Measurements from ENCODE around the gene ANKRD31.
"Not testable (repeated sequence)": the region's sequence is repeated elsewhere in the genome, so short reads cannot be mapped to it uniquely, and the experiment has no call there.

The ANKRD31 gene, protein sequence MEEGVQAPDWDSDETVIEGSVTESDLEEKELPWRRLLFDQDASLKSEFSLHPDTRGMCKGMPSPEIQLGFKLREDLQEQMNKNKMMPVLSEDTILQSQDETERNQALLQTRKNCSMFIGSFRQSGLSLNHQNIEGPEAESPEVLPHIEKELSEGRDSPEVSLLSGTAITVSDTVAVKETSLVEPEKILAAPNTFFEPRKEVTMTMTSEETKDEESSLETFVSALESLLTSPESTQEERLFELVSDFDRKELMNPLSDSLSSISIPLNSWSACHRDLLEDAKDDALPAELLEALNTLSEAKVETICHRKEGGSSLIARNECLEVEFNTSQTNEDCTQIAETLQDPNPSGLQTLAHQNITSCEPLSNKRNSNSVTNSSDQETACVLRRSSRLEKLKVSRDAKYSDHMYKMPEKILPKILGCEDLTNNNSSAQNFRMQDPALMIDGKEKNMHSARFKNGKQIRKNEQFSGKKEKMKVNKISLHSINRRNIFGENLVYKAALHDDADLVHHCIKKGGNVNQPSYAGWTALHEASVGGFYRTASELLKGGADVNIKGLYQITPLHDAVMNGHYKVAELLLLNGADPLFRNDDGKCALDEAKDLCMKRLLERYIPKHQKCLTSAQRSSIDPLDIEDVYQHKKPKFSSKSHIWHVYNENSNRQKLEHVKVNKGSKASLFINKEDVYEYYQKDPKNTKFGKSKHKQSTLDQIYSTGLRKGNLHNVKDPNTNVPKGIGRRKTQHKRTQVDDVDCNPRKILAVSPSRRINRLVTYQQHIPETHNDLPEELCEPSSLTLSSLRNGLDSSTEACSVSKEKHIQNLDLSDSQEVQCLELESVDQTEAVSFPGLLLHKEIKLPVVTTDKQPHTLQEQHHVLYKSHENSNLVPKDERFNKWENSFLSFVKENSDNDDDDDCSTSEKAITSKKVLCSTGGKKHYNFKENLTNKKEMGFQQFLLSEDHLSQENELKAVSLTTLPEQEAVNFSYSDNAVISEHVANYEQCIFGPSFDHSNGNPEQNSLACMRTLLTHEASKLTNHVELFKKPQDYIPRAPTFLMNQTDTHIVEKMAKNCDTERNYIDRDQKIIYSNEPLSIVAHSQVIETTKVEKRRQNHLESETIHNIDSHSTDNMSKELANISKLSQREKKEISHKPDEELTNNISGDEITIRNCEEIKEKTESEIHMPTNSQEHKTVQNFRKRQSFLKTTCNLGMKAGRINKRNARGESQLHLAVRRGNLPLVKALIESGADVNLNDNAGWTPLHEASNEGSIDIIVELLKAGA (N-terminal part only)

DNA sequence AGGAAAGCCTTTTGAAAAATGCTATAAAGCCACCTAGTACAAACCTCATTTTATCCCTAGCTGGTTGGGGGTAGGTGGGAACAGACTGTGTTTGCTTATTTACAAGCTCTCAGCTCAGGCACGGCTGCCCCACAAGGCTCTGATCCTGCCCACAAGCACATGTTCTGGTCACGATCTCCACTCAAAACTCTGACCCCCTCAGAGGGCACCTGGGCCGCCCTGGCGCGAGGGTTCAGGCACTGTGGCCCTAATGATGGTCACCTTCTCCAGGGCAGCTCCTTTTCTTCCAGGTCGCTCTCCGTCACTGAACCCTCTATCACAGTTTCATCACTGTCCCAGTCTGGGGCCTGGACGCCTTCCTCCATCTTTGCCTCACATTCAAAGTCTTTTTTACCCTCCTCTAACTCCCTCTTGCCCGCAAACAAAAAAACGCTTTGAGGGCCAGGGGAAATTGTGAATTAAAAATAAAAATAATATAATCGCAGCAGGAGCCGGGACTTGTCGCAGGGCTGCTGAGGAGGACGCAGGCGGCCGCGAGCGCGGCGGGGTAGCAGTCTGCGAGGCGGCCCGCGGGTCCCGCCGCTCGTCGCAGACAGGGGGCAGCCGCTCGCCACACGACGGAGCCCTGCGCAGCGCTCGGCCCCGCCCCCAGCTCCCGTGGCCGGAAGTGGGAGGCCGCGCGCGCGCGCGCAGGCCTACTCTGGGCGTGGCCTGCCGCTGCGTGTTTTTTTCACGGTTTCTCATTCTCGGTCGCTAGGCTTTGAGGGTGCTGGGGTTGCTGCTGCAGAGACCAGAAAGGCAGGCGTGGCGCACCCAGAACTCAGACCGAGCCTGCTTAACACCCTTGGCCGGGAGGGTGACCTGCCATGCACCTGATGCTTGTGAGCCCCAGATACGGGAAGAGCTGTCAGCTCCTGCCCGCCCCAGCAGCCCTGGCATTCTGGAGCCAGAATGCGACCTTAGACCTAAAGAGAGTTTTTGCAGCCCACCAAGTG lies at the start of gene ANKRD31:
ANKRD31 (minus strand) TSS at position 557 of the 995 bp plus-strand sequence; CDS start at position 365, 192 bp downstream.
- DNase-seq (ENCODE audit: low read depth) = peak; percentile 18

DNA sequence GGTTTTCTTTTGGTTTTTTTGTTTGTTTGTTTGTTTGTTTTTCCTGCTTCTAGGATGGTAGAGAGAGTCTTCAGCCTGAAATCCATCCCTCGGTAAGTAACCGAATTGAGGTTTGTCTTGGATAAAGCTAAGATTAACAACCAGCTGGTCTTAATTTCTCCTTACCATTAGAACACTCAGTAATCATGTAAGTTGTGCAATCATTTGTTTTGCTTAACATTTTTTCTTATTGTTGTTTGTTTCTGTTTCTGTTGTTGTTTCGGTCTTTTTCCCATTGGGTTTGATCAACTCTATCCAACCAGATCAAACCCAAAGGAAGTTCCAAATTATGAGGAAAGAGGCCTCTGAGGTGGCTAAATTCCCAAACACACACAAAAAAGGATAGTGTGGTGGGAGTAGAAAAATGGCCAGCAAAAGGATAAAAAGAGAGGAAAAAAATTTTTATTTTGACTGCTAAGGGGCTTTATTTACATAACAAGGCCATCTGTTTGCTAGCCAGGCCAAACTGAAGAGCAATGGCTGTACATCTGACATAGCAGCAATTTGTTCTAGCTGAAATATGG lies 49.6 kb upstream of the ANKRD31 start:
- peak; percentile 13 for DNase-seq (ENCODE audit: low read depth)

DNA sequence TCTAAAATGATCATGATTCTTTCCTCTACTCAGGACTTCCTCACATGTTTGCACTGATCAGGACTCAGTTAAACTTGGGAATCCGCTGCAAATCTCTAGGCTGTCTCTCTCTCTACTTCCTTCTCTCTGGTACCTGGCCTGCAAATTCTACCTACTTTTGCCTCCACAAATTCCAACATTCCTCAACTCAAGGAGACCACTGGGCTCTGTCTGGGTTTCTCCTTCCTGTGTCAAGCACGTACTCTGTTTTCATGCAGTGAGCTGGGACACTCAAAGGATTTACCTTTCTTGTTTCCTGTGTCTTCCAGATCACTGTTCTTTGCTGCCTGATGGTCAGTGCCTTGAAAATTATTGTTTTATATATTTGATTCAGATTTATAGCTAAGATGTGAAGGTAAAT lies 45.9 kb upstream of the ANKRD31 start:
- DNase-seq (ENCODE audit: low read depth) = no peak

DNA sequence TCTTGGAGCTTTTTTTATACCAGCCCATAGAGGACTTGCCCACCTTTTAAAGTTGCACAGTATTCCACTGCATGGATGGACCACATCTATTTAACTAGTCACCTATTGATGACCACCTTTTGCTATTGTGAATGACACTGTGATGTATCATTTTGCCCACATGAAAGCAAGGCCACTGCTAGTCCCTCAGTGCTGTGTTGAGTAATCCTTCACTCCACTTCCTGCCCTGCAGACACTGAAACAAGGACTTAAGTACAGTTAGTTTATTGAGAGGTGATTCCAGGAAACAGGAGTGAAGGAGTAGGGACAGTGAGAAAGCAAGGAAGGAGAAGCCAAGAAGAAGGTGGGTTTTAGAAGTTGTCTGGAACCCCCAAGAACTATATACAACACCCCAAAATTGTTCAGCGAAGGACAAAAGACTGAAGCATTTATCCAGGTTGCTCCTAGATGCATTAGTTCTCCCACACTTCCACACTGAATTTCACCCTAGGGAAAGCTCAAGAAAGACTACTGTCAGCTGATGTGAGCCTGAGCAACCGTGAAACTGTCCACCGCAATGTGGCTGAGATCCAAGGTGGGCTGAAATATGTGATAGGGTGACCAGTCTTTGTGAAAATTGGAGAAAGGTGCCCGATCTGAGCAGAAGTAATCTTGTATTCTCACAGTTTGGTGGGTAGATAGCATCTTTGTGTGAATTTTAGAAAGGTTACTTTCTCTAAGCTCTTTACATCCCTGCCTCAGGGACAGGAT lies 45.2 kb upstream of the ANKRD31 start:
- DNase-seq (ENCODE audit: low read depth) = no peak

DNA sequence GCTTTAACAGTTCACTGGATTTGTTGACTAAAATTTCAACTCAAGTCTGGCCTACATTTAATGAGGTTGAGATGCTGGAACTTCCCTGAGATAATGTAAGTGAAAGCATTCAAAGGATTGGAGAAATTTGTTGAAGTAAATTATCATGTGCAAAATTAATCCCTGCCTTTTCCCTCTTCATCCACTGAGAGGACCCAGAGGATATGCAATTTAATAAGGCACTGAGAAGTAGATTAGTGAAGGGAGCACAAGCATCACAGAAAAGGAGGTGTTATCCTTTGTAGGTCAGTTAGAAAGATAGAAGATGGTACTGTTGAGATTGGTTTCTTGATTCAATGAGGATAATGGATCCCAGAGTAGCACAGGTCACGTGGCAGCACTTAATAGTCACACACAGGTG lies 42.6 kb upstream of the ANKRD31 start:
- no peak for DNase-seq (ENCODE audit: low read depth)

DNA sequence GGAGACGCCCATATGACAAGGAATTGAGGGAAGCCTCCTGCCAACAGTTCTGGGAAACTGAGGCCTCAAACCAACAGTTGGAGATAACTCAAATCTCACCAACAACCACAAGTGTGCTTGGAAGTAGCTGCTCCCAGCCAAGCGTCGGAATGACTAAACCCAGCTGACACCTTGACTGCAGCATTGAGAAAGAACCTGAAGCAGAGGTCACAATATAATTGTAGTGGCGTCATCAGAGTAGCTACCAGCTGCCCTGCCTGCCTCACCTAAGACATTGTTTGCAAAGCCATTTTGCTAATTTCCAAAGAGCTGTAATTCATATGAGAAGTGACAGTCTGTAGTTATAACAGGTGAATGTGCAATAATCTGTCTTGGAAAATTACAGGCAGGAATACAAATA lies 40.8 kb upstream of the ANKRD31 start:
- DNase-seq (ENCODE audit: low read depth) = no peak

DNA sequence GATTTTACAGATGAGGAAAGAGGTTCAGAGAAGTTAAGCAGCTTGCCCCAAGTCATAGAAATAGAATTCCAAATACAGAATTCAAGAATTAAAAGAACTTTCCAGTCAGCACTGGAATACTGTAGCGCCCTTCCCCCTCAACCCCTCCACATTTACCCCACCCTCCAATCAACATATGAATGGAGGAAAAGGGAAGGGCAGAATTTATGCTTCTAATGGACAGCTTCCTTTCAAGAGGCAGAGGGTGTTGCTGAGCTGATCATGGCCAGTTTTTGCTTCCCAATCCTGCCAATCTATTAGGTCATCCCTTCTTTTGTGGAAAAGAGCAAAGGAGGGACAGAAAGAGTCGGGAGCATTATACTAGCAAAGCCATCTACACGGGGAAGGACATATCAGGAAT lies 39.1 kb upstream of the ANKRD31 start:
- DNase-seq (ENCODE audit: low read depth) = no peak

DNA sequence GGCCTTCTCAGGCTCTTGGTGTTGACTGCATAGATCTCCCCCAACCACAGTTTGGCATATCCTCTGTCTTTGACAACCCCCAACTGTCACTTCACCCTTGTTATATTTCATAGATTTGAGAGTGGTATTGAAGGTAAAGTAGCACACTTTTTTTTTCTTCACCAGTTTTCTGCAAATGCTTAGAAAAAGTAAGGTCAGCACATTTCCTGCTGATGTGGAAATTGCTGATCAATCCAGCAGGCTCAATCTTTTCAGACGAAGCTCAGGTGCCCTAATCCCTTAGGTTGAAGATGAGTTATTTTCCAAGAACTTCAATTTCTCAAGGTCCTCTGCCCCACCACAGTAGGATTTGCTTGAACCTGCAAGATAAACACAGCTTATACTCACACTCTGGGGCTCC lies 38.5 kb upstream of the ANKRD31 start:
- no peak for DNase-seq (ENCODE audit: low read depth)

DNA sequence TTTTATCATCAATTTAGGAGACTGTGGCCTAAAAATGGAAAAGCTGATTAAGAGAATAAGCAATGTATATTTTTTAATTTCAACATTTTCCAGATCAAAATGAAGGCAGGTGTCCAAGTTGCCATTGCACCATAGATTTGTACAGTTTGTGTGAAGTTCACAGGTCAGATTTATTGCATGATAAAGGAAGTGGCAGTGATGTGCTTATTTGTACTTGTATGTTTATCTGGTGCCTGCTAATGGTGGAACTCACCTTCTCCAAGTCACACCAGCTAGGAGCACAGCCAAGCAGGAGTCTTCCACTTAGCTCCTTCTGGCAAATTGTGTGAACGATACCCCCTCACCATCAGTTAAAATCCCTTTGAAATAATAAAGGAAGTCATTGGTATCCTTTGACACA lies 37.8 kb upstream of the ANKRD31 start:
- no peak for DNase-seq (ENCODE audit: low read depth)

DNA sequence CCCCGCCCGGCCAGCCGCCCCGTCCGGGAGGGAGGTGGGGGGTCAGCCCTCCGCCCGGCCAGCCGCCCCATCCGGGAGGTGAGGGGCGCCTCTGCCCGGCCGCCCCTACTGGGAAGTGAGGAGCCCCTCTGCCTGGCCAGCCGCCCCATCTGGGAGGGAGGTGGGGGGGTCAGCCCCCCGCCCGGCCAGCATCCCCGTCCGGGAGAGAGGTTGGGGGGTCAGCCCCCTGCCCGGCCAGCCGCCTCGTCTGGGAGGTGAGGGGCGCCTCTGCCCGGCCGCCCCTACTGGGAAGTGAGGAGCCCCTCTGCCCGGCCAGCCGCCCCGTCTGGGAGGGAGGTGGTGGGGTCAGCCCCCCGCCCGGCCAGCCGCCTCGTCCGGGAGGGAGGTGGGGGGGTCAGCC lies 33.9 kb upstream of the ANKRD31 start:
- DNase-seq (ENCODE audit: low read depth) = not testable (repeated sequence)

DNA sequence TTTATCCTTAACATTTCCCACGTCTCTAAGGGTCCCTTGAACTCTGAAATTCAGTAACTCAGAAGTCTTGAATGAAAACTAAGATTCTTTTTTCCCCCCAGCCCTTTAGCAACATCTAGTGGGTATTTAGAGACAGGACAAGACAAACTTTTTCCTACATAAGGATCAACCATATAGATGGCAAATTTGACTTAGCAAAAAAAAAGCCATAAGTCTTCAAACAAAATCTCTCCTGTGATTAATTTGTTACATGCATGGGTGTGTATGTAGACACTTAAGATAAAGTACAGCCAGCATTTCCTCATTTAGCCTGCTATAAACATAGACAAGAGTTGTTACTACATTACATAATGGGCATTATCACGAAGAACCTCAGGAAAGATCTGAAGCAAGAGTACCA lies 29.1 kb upstream of the ANKRD31 start:
- no peak for DNase-seq (ENCODE audit: low read depth)

DNA sequence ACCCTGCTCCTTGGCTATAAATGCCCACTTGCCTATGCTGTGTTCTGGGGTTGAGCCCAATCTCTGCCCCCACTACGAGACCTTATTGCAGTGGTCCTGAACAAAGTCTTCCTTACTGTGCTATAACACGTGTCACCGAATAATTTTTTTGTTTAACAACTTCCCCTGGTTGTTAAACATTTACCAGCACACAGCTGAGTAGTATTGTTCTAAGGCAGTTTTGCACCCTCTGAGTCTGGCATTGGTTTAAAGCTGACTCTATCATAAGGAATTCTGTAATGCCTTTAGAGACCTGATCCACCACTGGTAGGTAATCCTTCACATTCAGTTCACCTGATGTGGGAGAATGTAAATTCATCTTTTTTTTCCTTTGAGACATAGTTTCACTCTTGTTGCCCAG lies 25.6 kb upstream of the ANKRD31 start:
- DNase-seq (ENCODE audit: low read depth) = no peak

DNA sequence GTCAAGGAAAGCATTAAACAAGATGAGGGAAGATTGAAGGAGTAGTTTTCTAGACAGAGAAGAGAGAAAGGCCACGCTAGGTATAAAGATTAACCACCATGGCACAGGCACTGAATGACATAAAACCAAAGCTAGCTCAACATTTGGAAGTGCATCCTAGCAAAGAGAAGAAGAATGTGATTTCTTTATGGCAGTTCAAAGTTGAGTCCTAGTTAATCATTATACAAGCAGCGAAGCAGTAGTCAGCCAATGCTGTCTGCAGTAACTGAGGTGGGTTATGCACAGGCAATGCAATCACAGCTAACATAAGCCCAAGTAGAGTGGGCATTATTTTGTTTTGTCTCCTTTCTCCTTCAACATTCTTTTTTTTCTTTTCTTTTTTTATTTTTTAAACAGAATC lies 24.0 kb upstream of the ANKRD31 start:
- no peak for DNase-seq (ENCODE audit: low read depth)

DNA sequence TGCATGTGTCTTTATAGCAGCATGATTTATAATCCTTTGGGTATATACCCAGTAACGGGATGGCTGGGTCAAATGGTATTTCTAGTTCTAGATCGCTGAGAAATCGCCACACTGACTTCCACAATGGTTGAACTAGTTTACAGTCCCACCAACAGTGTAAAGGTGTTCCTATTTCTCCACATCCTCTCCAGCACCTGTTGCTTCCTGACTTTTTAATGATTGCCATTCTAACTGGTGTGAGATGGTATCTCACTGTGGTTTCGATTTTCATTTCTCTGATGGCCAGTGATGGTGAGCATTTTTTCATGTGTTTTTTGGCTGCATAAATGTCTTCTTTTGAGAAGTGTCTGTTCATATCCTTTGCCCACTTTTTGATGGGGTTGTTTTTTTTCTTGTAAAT lies 13.8 kb upstream of the ANKRD31 start:
- not testable (repeated sequence) for DNase-seq (ENCODE audit: low read depth)

DNA sequence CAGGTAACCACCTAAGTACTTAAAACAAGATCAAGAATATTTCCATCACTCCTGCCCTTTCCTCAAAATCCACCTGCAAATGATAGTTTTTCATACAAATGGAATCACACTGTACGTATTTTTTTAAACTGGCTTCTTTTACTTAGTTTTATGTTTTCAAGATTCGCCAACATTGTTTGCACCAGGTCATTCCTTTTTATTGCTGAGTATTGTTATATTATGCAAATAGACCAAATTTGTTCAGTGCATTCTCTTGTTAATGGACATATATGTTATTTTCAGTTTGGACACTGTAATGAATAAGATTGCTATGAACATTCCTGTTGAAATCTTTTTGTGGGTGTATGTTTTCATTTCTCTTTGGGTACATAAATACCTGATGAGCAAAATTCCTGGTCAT lies 8.3 kb upstream of the ANKRD31 start:
- DNase-seq (ENCODE audit: low read depth) = no peak

DNA sequence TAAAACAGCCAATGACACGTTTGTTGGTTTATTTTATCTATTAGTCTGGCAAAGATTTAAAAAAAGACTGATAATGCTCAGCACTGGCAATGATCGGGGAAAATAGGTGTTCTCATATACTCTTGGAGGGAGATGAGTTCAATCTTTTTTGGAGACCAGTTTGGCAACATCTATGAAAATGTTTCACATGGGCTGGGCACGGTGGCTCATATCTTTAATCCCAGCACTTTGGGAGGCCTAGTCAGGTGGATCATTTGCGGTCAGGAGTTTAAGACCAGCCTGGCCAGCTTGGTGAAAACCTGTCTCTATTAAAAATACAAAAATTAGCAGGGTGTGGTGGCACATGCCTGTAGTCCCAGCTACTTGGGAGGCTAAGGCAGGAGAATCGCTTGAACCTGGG lies 6.8 kb upstream of the ANKRD31 start:
- no peak for DNase-seq (ENCODE audit: low read depth)

DNA sequence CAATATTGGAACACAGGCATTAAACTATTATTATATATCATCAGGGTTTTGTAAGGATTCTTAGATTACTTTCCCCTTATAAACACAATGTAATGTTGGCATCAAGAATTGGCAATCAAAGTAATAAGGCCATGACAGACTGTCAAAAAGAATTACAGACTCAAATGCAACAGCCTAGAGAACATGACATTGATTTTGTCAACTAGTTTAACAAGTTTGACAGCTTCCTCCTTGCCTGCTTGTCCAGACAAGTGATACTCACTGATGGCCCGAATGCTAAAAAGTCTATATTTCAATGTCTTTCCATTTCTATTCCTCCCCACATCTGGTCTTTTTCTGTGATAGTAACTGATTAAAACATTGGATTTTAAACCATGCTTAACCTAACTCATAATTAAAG lies 6.4 kb upstream of the ANKRD31 start:
- no peak for DNase-seq (ENCODE audit: low read depth)

DNA sequence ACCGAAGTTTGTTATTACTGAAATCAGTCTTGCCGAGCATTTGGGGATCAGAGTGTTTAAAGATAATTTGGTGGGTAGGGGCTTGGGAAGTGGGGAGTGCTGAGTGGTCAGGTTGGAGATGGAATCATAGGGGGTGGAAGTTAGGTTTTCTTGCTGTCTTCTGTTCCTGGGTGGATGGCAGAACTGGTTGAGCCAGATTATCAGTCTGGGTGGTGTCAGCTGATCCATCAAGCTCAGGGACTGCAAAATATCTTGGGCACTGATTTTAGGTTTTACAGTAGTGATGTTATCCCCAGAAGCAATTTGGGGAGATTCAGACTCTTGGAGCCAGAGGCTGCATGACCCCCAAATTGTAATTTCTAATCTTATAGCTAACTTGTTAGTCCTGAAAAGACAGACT lies 5.4 kb upstream of the ANKRD31 start:
- no peak for DNase-seq (ENCODE audit: low read depth)

DNA sequence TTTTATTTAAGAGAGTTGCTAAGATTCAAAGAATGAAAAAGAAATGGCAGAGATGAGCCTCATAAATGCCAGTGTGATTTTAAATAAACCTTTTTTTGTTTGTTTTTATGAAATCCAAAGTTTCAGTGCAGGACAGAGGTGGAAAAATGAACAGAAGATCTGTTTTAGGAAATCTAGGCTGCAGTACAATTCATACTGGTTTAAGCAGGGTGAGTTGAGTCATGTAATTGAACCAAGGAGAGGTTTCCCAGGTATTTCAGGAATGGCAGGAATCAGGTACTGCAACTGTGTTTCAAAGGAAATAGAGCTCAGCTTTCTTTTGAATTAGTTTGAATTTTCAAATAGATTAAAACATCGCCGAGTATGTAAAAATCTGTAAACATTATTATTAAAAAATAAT lies 3.0 kb upstream of the ANKRD31 start:
- no peak for DNase-seq (ENCODE audit: low read depth)

DNA sequence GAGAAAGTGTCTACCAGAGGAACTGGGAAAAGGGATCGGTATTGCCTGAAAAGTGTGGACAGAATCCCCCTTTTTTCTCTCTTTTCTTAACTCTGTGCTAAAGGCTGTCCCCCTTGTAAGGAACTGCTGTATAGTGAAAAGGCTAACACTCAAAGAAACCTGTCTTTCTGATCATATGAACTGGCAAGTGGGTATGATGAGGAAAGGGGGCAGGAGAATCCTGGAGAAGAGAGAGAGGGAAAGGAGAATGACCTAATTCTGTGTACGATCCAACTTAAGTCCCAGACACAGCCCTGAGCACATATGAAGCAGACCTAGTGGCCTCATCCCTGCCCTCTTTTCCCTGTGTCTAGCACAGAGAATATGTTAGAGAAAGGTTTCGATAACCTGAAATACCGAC lies 967 bp downstream of the ANKRD31 start:
- DNase-seq (ENCODE audit: low read depth) = no peak
